Mononuclear cell (primary cell): ENCODE results near the gene DNMT3L. TPM values are rescaled to one million over a fixed set of nuclear protein-coding genes. Genes with fewer than 3 reads are reported as not detected.
"Not testable (repeated sequence)": the region's sequence is repeated elsewhere in the genome, so short reads cannot be mapped to it uniquely, and the experiment has no call there.

Experiments used
- H3K27me3 ChIP-seq: 2 replicates; pipeline ENCODE4 v1.6.0; 2011; ENCODE audit warnings: low read length, control low read depth; ENCODE audit not compliant: insufficient read depth
- H3K4me1 ChIP-seq: 2 replicates; pipeline ENCODE4 v1.5.1; 2011; ENCODE audit warnings: mild to moderate bottlenecking, low read length, control low read depth; ENCODE audit not compliant: insufficient read depth
- H3K4me3 ChIP-seq: 2 replicates; pipeline ENCODE4 v1.5.1; 2011; ENCODE audit warnings: mild to moderate bottlenecking, low read length, moderate library complexity
- H3K9me3 ChIP-seq: 2 replicates; pipeline ENCODE4 v1.5.1; 2011; ENCODE audit warnings: low read depth, mild to moderate bottlenecking, control low read depth, low read length
- total RNA-seq: library from RNA; depleted of rRNA; stranded (reverse); fragments of >200 nt; gene quantifications from one replicate; pipeline ENCODE4 v1.2.3, GENCODE V29; 2012

Gene DNMT3L
- total RNA-seq, 1 donor: not detected

DNA sequence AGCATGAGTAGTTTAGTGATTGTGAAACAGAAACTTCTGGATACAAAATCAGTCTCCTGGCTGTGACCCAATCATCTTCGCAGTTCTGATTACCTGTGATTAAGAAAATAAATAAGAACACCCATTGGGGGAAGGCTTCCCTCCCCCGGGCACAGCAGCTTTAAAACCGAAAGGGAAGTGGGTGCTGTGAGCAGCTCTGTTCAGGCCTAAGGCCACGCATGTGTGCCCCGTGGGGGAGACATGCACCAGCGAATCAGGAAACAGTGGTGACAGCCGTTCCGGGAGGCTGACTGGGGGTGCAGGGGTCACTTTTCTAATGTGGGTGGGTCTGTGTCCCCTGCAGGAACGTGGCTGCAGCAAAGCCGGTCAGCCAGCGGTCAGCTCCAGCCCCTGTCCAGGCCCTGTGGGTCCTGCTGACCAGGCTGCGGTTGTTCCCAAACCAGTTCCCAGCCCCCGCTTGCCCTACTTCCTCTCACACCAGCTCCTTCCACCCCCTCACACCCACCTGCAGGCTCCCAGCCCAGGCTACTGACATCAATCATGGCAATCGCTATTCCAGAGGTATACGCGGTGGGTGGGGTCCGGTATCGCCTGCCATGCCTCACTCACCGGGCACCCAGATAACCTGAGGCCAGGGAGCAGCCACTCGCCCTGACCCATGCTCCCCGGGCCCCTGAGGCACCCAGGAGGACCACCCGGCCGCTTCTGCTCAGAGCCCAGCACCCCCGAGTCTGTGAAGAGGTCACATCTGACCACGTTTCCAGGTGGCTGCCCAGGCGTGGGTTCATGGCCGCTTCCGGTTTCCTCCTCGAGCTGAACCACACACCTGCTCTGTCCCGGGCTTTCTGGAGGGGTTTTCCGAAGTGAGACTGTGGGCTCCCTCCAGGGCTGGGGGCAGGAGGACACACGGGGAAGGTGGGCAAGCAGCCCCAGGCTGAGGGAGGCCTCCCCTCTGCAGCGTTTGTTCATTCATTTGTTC is 54.7 kb downstream of the DNMT3L start:
- H3K4me1 ChIP-seq, H3K9me3 ChIP-seq, H3K4me3 ChIP-seq: not testable (repeated sequence)

DNA sequence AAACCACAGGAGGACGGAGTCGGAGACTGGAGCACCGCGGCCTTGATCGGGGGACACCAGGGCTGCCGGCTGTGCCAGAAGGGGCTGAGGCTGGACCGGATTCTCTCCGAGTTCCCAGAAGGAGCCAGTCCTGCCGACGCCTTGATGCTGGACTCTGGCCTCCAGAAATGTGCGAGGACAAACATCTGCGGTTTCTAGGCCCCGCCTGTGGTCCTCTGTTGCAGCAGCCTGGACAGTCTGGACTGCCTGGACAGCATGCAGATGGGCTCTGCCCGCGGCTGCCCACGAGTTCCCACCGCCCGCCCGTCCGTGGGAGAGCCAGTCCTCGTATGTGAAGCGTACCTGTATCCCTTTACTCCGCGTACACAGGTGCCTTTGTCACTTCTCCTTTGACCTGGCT is 55.5 kb downstream of the DNMT3L start:
- not testable (repeated sequence) for H3K27me3 ChIP-seq, H3K4me1 ChIP-seq, H3K4me3 ChIP-seq, H3K9me3 ChIP-seq

More for the DNA sequence above, 54.7 kb downstream of the DNMT3L start:
- not testable (repeated sequence) for H3K27me3 ChIP-seq

DNA sequence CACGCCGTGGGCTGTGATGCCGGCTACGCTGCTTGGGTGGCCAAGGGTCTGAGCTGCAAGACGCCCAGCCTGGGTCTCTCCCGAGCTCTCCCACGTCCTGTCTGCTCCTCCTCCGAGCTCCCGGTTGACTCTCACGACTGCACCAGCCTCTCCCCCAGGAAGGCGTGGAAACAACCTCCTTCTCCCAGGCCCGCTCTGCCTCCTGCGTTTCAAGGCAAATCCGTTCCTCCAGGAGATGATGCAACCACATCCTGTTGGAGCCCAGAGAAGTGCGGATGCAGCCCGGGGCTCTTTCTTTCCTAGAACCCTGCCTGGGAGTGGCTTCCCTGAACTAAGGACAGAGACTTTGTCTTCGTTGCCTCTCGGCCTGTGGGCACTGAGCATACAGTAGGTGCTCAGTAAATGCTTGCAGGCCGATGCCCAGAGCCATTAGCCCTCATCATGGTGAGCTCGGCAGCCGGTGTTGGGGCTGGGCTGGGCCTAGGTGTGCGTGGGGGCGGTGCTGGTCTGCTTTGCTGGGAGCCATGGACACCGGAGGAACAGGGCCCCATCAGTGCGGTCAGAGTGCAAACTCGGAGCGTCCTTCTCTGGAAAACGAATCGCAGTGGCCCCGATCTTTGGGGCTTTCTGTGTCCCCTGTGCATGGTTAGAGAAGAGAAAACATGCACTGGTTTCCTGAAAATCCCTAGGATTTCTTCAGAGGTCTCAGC is 59.0 kb downstream of the DNMT3L start:
- H3K4me1 ChIP-seq, H3K27me3 ChIP-seq, H3K9me3 ChIP-seq, H3K4me3 ChIP-seq: not testable (repeated sequence)

DNA sequence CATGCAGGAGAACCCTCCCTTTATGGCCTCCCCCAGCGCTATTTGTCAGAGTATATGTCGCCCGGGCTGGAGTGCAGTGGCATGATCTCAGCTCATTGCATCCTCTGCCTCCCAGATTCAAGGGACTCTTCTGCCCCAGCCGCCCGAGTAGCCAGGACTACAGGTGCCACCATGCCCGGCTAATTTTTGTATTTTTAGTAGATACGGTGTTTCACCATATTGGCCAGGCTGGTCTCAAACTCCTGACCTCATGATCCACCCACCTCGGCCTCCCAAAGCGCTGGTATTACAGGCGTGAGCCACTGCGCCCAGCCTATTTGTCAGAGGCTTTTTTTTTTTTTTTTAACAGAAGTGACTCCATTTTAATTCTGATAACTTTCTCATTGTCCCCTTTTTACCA is 61.7 kb downstream of the DNMT3L start:
- H3K4me3 ChIP-seq, H3K9me3 ChIP-seq, H3K4me1 ChIP-seq, H3K27me3 ChIP-seq: not testable (repeated sequence)

DNA sequence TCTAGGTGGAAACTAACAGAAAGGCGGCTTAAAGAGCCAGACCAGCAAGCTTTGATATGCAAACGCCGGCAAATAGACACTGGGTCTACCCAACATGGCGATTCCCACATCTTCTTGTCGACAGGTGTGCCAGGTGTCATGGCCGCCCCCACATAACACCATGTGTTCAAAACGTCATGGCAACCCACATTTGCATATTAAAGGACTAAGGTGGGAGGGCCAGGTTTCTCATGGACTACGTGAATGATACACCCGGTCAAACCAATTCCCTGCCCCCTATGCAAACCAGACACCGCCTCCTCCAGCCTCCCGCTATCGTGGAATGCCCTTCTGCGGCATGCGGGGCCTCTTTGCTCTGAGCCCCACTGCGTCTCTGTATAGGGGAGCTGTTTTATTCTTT is 62.2 kb downstream of the DNMT3L start:
- Histone ChIP-seq H3K27me3 (no peaks in the 10 kb centered on the region), H3K9me3 (no peaks in the 10 kb centered on the region), H3K4me1 (no peaks in the 10 kb centered on the region), H3K4me3 (no peak overlapping the region)

DNA sequence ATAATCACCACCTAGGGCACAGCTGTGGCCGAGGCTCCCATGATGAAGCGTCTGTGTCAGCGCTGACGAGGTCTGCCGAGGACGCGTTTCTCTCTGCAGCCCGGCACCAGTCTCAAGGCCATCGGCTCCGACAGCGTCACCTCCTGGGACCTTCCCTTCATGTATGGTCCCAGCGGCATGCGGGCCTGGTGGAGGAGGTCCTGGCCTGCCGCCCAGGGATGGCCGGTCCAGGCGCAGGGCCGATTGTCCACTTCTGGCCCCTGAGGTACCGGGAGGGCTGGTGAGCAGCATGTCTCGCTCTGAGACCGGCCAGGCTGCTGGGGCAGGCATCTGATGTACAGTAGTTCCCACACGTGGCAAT is 64.6 kb downstream of the DNMT3L start:
- H3K27me3 ChIP-seq, H3K4me3 ChIP-seq, H3K4me1 ChIP-seq, H3K9me3 ChIP-seq: not testable (repeated sequence)

Other genes with a start within 250 kb of the DNMT3L start
- gene TRAPPC10, start 249.6 kb downstream of the DNMT3L start, total RNA-seq: 75.4 TPM
- gene PWP2, start 154.5 kb downstream of the DNMT3L start, total RNA-seq: 9.1 TPM
- gene GATD3, start 128.2 kb downstream of the DNMT3L start, total RNA-seq: 12.2 TPM
- 15.4 TPM for gene ICOSLG, start 21.0 kb downstream of the DNMT3L start, total RNA-seq
- gene AIRE, start 24.0 kb upstream of the DNMT3L start, total RNA-seq: 0.10 TPM
- gene PFKL, start 38.2 kb upstream of the DNMT3L start, total RNA-seq: 61.3 TPM
- 17.6 TPM for gene CFAP410, start 77.5 kb upstream of the DNMT3L start, total RNA-seq
- 2.2 TPM for gene TRPM2, start 91.7 kb upstream of the DNMT3L start, total RNA-seq
- gene LRRC3, start 193.6 kb upstream of the DNMT3L start, total RNA-seq: 0.31 TPM